Fibroblast of villous mesenchyme (primary cell): Measurements from ENCODE around the gene ST6GALNAC2. TPM values are rescaled to one million over a fixed set of nuclear protein-coding genes. Genes with fewer than 3 reads are reported as not detected.

Experiments used
- DNase-seq: peaks from one replicate; pipeline ENCODE4 v3.0.0-alpha.2; 2010; ENCODE audit warnings: low read depth
- H3K4me3 ChIP-seq: 2 replicates; pipeline ENCODE4 v1.5.1; 2011; ENCODE audit warnings: low read depth, mild to moderate bottlenecking, low read length
- CTCF ChIP-seq: IDR thresholded peaks from 2 replicates; pipeline ENCODE4 v1.5.1; 2012; ENCODE audit warnings: low read depth, mild to moderate bottlenecking, low read length; ENCODE audit not compliant: insufficient read depth
- total RNA-seq: library from RNA; depleted of rRNA; stranded (reverse); fragments of >200 nt; gene quantifications from 2 replicates; pipeline ENCODE4 v1.2.3, GENCODE V29; 2012

ST6GALNAC2 gene
- total RNA-seq, result 0.86 and 1.9 TPM in 2 replicates

DNA sequence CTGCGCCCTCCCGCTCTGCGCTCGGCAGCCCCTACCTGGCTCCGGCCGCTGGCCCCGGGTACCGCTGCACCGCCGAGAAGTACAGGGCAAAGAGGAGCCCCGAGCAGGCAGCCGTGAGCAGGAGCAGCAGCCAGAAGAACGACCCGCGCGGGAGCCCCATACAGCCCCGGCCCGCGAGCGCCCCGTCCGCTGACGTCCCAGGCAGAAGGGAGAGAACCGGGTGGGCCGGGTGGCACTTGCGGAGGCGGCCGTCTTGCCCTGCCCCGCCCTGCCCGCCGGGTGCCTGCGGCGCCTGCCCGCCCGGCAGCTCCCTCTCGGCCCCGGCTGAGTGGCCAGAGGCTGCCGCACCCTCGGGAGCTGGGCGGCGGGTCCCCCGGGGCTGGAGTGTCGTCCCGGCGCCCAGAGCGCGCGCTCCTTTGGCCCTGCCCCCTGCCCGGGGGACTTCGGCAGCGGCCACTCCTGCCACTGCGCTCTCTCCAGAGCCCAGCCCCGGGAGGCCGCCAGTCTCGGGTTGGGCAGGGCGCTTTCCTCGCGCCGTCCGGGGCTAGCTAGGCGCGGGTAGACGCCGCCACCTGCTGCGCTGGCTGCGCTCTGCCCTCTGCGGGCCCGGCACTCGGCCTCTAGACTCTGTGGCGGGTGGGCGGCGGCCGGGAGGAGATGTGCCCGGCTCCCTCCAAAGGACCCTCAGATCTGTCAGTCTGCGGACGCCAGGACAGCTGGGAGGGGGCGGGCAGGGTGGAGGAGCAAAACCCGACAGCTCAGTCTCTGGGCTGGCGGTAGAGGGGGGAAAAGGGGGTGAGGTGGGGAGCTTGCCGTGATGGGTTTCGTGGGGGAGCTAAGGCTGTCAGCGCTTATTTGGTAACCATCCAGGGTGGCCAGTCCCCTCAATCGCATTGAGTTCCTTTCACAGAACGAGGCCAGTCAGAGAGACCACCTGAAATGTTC, at the start of gene ST6GALNAC2:
Gene ST6GALNAC2 (minus strand): TSS at position 212 of the 945 bp plus-strand sequence. CDS start 52 bp downstream, at position 160.
- DNase-seq, result peak; percentile 56
- peak; percentile 39 for TF ChIP-seq CTCF
- peak within 1 kb of the TSS; percentile 62 for H3K4me3 ChIP-seq

DNA sequence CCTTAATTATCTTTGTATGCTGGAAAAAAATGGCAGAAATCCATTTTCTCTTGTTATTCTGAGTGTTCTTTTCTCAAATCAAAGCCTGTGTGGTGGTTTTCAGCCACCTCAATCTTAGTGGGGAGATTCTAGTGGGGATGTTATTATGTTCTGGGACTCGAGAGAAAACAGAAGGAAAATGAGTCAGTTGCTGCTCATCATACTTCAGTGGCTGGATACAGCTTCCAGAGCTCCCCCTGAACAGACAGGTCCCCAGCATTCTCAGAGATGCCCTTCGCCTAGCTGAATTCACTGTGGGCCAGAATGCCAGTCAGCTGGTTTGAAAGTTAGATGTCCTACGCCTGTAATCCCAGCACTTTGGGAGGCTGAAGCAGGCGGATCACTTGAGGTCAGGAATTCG, 49.4 kb upstream of the ST6GALNAC2 start:
- no peak overlapping the region for H3K4me3 ChIP-seq
- TF ChIP-seq CTCF, result no peak
- peak; percentile 31 for DNase-seq

DNA sequence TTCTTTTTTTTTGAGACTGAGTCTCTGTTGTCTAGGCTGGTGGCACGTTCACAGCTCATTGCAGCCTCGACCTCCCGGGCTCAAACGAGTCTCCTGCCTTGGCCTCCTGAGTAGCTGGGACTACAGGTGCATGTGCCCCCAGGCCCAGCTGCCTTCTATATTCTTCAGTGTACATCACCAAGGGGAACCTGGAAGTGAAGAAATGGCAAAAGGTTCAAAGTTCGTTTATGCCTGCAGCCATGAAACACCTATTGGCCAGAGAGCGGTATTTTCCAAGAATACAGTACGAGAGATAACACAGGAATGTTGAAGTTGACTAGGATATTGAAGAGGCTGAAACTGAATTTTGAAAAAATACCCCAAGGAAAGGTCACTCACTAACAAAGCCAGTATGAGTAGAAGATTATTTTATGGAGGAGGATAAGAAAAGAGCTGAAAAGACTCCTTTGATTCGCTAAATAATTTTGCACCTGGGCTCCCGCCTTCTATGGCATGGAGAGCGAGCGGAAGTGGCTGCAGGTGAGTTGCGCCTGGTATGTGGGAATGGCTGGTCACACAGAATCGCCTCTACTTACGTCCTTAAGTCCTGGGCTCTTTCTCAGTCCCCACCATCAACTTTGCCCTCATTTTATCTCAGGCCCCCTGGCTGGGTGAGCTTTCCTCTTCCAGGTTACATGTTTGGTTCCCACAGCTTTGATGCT, 48.1 kb upstream of the ST6GALNAC2 start:
- H3K4me3 ChIP-seq, result no peak overlapping the region
- DNase-seq, result no peak
- no peak for TF ChIP-seq CTCF

- no peak overlapping the region for H3K4me3 ChIP-seq
- no peak for DNase-seq
- TF ChIP-seq CTCF, result no peak
These were observed 46.3 kb upstream of the ST6GALNAC2 start for GRCh38 chr17:76631821-76632565.

DNA sequence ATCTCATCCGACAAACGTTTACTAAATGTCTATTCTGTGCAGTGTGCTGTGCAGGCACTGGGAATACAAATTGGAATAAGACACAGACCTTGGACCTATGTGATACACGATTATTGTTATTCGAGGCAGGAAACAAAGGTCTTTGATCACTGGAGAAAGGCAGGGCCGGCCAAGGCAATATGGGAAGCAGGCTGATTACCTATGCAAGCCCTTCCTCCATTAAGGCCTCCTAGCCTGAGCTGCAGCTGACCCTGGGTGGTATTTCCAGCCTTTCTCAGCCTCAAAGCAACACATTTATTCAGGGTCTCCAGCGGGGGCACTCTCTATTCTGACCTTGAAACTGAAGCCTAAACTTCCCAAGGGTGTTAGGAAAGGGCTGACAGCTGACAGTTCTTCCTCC, 44.5 kb upstream of the ST6GALNAC2 start:
- no peak for TF ChIP-seq CTCF
- H3K4me3 ChIP-seq, result no peak overlapping the region
- DNase-seq, result no peak

DNA sequence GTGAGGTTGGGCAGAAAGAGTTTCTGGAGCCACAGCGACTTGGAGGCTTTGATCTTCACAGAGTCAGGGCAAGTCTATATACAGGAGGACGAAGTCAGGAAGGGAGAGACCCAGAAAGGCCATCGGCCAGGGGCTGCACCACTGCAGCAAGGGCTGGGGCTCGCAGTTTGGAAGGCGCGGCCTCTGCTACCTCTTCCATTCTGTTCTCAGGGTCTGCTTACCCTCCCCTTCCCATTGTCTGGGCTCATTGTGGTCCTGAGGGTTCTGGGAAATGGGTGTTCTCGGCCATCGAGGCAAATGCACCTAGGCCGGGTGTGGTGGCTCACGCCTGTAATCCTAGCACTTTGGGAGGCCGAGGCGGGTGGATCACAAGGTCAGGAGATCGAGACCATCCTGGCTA, 41.9 kb upstream of the ST6GALNAC2 start:
- no peak for TF ChIP-seq CTCF
- no peak overlapping the region for H3K4me3 ChIP-seq
- DNase-seq, result no peak
